Panc1 (cell line): ENCODE results near the gene CCDC86.

ENCODE experiments used
- POLR2AphosphoS5 ChIP-seq: IDR thresholded peaks from 2 replicates; pipeline ENCODE4 v1.6.1; 2012; ENCODE audit warnings: mild to moderate bottlenecking, low read depth, low read length, moderate library complexity
- TCF7L2 ChIP-seq: IDR thresholded peaks from 2 replicates; pipeline ENCODE4 v1.6.1; 2011; ENCODE audit warnings: mild to moderate bottlenecking, low read depth, low read length, inconsistent platforms
- TF ChIP-seq, protein P1 (sequence below): fragments of 450-650 bp; IDR thresholded peaks from 2 replicates; pipeline ENCODE4 v1.5.1; 2017; ENCODE audit warnings: mild to moderate bottlenecking
- TF ChIP-seq, protein P2 (sequence below), 2 experiments: IDR thresholded peaks; 2 replicates each; pipeline ENCODE4 v1.6.1; 2011 to 2012; ENCODE audit warnings: low read depth in 2 of 2, control low read depth in 1 of 2, low read length in 1 of 2, mild to moderate bottlenecking in 1 of 2, moderate library complexity in 1 of 2; ENCODE audit not compliant: insufficient read depth in 1 of 2

DNA sequence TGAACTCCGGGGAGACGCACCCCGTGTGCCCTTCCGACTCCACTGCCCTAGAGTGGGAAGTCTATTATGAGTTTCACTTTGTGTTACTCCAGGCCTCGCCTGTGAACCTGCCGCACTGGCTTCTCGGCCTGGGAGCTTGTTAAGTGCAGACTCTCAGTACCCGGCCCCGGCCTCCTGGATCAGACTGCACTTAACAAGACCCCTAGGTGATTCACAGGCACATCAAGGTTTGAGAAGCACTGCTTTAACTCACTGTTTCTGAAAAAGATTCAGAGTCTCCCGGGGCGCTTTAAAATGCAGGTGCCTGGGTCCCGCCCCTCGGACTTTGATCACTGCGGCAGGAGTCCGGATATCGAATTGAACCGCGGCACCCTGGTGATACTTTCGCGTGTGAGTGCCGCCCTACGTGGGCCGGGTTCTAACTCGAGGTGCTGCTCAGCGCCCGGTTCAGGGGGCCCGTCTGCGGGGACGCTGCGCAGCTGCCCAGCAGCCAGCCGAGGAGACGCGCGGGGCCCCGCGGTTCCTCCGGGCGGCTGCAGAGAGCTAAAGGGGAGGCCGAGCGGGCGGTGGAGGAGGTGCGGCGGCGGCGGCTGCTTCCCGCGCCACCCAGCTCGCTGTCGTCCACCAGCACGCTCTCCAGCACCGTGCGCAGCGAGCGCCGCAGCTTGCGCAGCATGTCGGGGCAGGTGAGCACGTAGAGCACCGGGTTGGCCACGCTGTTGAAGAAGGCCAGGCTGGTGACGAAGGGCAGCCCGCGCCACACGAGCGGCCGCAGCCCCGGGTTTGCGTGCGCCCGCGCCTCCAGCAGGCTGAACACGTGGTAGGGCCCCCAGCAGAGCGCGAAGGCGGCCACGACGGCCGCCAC lies 10.4 kb downstream of the CCDC86 start:
- TF ChIP-seq, protein P1, sequence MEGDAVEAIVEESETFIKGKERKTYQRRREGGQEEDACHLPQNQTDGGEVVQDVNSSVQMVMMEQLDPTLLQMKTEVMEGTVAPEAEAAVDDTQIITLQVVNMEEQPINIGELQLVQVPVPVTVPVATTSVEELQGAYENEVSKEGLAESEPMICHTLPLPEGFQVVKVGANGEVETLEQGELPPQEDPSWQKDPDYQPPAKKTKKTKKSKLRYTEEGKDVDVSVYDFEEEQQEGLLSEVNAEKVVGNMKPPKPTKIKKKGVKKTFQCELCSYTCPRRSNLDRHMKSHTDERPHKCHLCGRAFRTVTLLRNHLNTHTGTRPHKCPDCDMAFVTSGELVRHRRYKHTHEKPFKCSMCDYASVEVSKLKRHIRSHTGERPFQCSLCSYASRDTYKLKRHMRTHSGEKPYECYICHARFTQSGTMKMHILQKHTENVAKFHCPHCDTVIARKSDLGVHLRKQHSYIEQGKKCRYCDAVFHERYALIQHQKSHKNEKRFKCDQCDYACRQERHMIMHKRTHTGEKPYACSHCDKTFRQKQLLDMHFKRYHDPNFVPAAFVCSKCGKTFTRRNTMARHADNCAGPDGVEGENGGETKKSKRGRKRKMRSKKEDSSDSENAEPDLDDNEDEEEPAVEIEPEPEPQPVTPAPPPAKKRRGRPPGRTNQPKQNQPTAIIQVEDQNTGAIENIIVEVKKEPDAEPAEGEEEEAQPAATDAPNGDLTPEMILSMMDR = no peak
- no peak for TF ChIP-seq TCF7L2
- TF ChIP-seq, protein P2, sequence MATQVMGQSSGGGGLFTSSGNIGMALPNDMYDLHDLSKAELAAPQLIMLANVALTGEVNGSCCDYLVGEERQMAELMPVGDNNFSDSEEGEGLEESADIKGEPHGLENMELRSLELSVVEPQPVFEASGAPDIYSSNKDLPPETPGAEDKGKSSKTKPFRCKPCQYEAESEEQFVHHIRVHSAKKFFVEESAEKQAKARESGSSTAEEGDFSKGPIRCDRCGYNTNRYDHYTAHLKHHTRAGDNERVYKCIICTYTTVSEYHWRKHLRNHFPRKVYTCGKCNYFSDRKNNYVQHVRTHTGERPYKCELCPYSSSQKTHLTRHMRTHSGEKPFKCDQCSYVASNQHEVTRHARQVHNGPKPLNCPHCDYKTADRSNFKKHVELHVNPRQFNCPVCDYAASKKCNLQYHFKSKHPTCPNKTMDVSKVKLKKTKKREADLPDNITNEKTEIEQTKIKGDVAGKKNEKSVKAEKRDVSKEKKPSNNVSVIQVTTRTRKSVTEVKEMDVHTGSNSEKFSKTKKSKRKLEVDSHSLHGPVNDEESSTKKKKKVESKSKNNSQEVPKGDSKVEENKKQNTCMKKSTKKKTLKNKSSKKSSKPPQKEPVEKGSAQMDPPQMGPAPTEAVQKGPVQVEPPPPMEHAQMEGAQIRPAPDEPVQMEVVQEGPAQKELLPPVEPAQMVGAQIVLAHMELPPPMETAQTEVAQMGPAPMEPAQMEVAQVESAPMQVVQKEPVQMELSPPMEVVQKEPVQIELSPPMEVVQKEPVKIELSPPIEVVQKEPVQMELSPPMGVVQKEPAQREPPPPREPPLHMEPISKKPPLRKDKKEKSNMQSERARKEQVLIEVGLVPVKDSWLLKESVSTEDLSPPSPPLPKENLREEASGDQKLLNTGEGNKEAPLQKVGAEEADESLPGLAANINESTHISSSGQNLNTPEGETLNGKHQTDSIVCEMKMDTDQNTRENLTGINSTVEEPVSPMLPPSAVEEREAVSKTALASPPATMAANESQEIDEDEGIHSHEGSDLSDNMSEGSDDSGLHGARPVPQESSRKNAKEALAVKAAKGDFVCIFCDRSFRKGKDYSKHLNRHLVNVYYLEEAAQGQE (IDR thresholded peaks at IDR 0.05; ENCODE audit: insufficient read depth in 1 of 2, low read depth in 2 of 2, low read length in 1 of 2) = no peak
- TF ChIP-seq POLR2AphosphoS5 = no peak
